Kidney epithelial cell (primary cell): ENCODE measurements around the gene ARHGAP8. TPM values are rescaled to one million over a fixed set of nuclear protein-coding genes. Genes with fewer than 3 reads are reported as not detected.

Experiments used
- DNase-seq: peaks from one replicate; pipeline ENCODE4 v3.0.0-alpha.2; 2010; ENCODE audit warnings: low read depth
- H3K27me3 ChIP-seq: 2 replicates; pipeline ENCODE4 v1.6.0; 2011; ENCODE audit warnings: low read length; ENCODE audit not compliant: control insufficient read depth, insufficient read depth
- H3K36me3 ChIP-seq: 2 replicates; pipeline ENCODE4 v1.5.1; 2011; ENCODE audit warnings: low read length; ENCODE audit not compliant: control insufficient read depth, insufficient read depth
- H3K4me3 ChIP-seq: 2 replicates; pipeline ENCODE4 v1.5.1; 2011; ENCODE audit warnings: low read depth, mild to moderate bottlenecking, control low read depth, low read length
- CTCF ChIP-seq: IDR thresholded peaks from 2 replicates; pipeline ENCODE4 v1.5.1; 2011; ENCODE audit warnings: mild to moderate bottlenecking, moderate library complexity, low read length, control low read depth, inconsistent platforms; ENCODE audit not compliant: insufficient read depth, poor library complexity, severe bottlenecking
- total RNA-seq: library from RNA; depleted of rRNA; stranded (reverse); fragments of >200 nt; gene quantifications from 2 replicates; pipeline ENCODE4 v1.2.3, GENCODE V29; 2015

Gene ARHGAP8
- total RNA-seq, 1 donor from 2014 or later, result 22.9 TPM

- Histone ChIP-seq H3K27me3 (no peaks in the 10 kb centered on the region), H3K4me3 (no peak overlapping the region), H3K36me3 (no peaks in the 10 kb centered on the region)
- TF ChIP-seq CTCF, result no peak
- peak; percentile 7 for DNase-seq
Observed at GRCh38 chr22:44870021-44870420, 117.6 kb downstream of the ARHGAP8 start.

- no peak for TF ChIP-seq CTCF
- H3K36me3 ChIP-seq, result no peaks in the 10 kb centered on the region
- H3K4me3 ChIP-seq, result no peak overlapping the region
- H3K27me3 ChIP-seq, result no peaks in the 10 kb centered on the region
- DNase-seq, result no peak
Observed at GRCh38 chr22:44871782-44872181, 119.4 kb downstream of the ARHGAP8 start.

- Histone ChIP-seq H3K4me3 (no peak overlapping the region), H3K27me3 (no peaks in the 10 kb centered on the region), H3K36me3 (no peaks in the 10 kb centered on the region)
- no peak for TF ChIP-seq CTCF
- no peak for DNase-seq
Observed at GRCh38 chr22:44876921-44877320, 124.5 kb downstream of the ARHGAP8 start.

GRCh38 chr22:44878483-44879300 lies 126.3 kb downstream of the ARHGAP8 start:
- no peak for TF ChIP-seq CTCF
- no peaks in the 10 kb centered on the region for H3K27me3 ChIP-seq
- H3K36me3 ChIP-seq, result no peaks in the 10 kb centered on the region
- no peak for DNase-seq
- no peak overlapping the region for H3K4me3 ChIP-seq

GRCh38 chr22:44879301-44879680 lies 126.9 kb downstream of the ARHGAP8 start:
- DNase-seq, result no peak
- no peak for TF ChIP-seq CTCF
- Histone ChIP-seq H3K4me3 (no peak overlapping the region), H3K36me3 (no peaks in the 10 kb centered on the region), H3K27me3 (no peaks in the 10 kb centered on the region)

GRCh38 chr22:44880610-44881290 lies 128.4 kb downstream of the ARHGAP8 start:
- Histone ChIP-seq H3K27me3 (no peaks in the 10 kb centered on the region), H3K36me3 (no peaks in the 10 kb centered on the region), H3K4me3 (no peak overlapping the region)
- no peak for TF ChIP-seq CTCF
- no peak for DNase-seq
